ENCODE results near the gene KCNC1. TPM values are rescaled to one million over a fixed set of nuclear protein-coding genes. Genes with fewer than 3 reads are reported as not detected.

Gene KCNC1
- total RNA-seq, 1 experiment from 2014 or later = 0.26 TPM

DNA sequence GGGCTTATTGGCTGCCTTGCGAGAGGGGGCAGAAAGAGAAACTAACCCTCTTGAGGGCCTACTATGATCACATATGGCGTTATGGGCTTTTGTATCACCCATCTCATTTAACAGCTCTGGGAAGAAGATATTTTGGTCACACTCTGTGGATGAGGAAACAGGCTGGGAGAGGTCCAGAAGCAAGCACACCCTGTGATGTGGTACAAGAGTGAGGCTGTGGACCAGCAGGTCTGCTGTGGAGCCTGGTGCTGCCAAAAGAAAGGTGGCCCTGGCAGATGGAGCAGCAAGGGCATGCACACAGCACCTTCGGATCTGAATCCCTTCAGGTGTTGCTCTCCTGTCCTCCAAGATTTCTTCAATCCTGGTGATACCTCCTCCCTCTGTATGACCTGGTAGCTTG, 64.1 kb downstream of the KCNC1 start:
- H3K27me3 Mint-ChIP-seq (ENCODE audit: unreplicated experiment) = no peaks in the 10 kb centered on the region
- H3K9me3 Mint-ChIP-seq (ENCODE audit: low read depth, unreplicated experiment) = no peaks in the 10 kb centered on the region
- no peaks in the 10 kb centered on the region for H3K36me3 Mint-ChIP-seq (ENCODE audit: insufficient read depth, unreplicated experiment)
- TF ChIP-seq, protein P1, sequence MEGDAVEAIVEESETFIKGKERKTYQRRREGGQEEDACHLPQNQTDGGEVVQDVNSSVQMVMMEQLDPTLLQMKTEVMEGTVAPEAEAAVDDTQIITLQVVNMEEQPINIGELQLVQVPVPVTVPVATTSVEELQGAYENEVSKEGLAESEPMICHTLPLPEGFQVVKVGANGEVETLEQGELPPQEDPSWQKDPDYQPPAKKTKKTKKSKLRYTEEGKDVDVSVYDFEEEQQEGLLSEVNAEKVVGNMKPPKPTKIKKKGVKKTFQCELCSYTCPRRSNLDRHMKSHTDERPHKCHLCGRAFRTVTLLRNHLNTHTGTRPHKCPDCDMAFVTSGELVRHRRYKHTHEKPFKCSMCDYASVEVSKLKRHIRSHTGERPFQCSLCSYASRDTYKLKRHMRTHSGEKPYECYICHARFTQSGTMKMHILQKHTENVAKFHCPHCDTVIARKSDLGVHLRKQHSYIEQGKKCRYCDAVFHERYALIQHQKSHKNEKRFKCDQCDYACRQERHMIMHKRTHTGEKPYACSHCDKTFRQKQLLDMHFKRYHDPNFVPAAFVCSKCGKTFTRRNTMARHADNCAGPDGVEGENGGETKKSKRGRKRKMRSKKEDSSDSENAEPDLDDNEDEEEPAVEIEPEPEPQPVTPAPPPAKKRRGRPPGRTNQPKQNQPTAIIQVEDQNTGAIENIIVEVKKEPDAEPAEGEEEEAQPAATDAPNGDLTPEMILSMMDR (IDR thresholded peaks at IDR 0.05; ENCODE audit: unreplicated experiment) = no peak
- no peak overlapping the region for H3K4me3 Mint-ChIP-seq (ENCODE audit: low read depth, unreplicated experiment)
- intact Hi-C loops (cut with micrococcal nuclease; ENCODE audit: unreplicated experiment) = no loop called here
- no peak for DNase-seq
- BruUV-seq (replicated peaks) = no TSS peak
- H3K4me1 Mint-ChIP-seq (ENCODE audit: low read depth, unreplicated experiment) = no peaks in the 10 kb centered on the region
- no peak overlapping the region for H3K27ac Mint-ChIP-seq (ENCODE audit: unreplicated experiment)
- CTCF ChIA-PET = no interaction called here

GRCh38 chr11:17799147-17799546, 64.6 kb downstream of the KCNC1 start:
- Mint-ChIP-seq H3K4me3 (ENCODE audit: low read depth, unreplicated experiment) (no peak overlapping the region), H3K4me1 (ENCODE audit: low read depth, unreplicated experiment) (no peaks in the 10 kb centered on the region), H3K27ac (ENCODE audit: unreplicated experiment) (no peak overlapping the region), H3K27me3 (ENCODE audit: unreplicated experiment) (no peaks in the 10 kb centered on the region), H3K9me3 (ENCODE audit: low read depth, unreplicated experiment) (no peaks in the 10 kb centered on the region), H3K36me3 (ENCODE audit: insufficient read depth, unreplicated experiment) (no peaks in the 10 kb centered on the region)
- intact Hi-C loops (cut with micrococcal nuclease; ENCODE audit: unreplicated experiment) = no loop called here
- no peak for DNase-seq
- TF ChIP-seq, protein P1 (IDR thresholded peaks at IDR 0.05; ENCODE audit: unreplicated experiment) = no peak
- BruUV-seq (replicated peaks) = no TSS peak
- CTCF ChIA-PET = no interaction called here

GRCh38 chr11:17801166-17801565, 66.6 kb downstream of the KCNC1 start:
- Mint-ChIP-seq H3K36me3 (ENCODE audit: insufficient read depth, unreplicated experiment) (no peaks in the 10 kb centered on the region), H3K9me3 (ENCODE audit: low read depth, unreplicated experiment) (no peaks in the 10 kb centered on the region), H3K27ac (ENCODE audit: unreplicated experiment) (no peak overlapping the region), H3K4me1 (ENCODE audit: low read depth, unreplicated experiment) (no peaks in the 10 kb centered on the region), H3K27me3 (ENCODE audit: unreplicated experiment) (no peaks in the 10 kb centered on the region), H3K4me3 (ENCODE audit: low read depth, unreplicated experiment) (no peak overlapping the region)
- intact Hi-C loops (cut with micrococcal nuclease; ENCODE audit: unreplicated experiment) = no loop called here
- CTCF ChIA-PET = no interaction called here
- TF ChIP-seq, protein P1 (IDR thresholded peaks at IDR 0.05; ENCODE audit: unreplicated experiment) = no peak
- DNase-seq = no peak
- BruUV-seq (replicated peaks) = no TSS peak

DNA sequence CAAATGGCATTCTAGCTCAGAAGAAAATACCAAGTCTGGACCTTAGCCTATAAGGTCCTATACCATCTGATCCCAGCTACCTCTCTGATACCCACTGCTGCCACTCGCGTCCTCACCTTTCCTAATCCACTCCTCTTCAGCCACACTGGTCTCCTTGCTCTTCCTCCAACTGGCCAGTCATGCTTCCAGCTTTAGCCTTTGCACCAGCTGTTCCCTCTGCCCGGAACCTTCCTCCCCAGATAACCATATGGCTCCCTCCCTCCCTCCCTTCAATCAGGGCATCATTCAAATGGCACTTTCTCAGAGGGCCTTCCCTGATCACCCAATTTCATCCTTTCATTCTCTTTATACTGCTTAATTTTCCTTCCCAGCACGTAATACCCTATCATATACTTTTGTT, 67.9 kb downstream of the KCNC1 start:
- H3K4me1 Mint-ChIP-seq (ENCODE audit: low read depth, unreplicated experiment) = no peaks in the 10 kb centered on the region
- no peak overlapping the region for H3K4me3 Mint-ChIP-seq (ENCODE audit: low read depth, unreplicated experiment)
- no peak overlapping the region for H3K27ac Mint-ChIP-seq (ENCODE audit: unreplicated experiment)
- intact Hi-C loops (cut with micrococcal nuclease; ENCODE audit: unreplicated experiment) = no loop called here
- no peak for DNase-seq
- H3K27me3 Mint-ChIP-seq (ENCODE audit: unreplicated experiment) = no peaks in the 10 kb centered on the region
- no peaks in the 10 kb centered on the region for H3K9me3 Mint-ChIP-seq (ENCODE audit: low read depth, unreplicated experiment)
- no TSS peak for BruUV-seq (replicated peaks)
- CTCF ChIA-PET = no interaction called here
- TF ChIP-seq, protein P1 (IDR thresholded peaks at IDR 0.05; ENCODE audit: unreplicated experiment) = no peak
- H3K36me3 Mint-ChIP-seq (ENCODE audit: insufficient read depth, unreplicated experiment) = no peaks in the 10 kb centered on the region

Data from Calu3 (cell line).